Left renal cortex interstitium (tissue), 4 donors: ENCODE measurements around the gene HAUS6. TPM values are rescaled to one million over a fixed set of nuclear protein-coding genes. Genes with fewer than 3 reads are reported as not detected.
A peak's percentile ranks its signal among the peaks of the same experiment; 100 is the strongest.
"Not testable (repeated sequence)": the region's sequence is repeated elsewhere in the genome, so short reads cannot be mapped to it uniquely, and the experiment has no call there.

ENCODE experiments used
- DNase-seq, 4 donors: peaks; one replicate each; pipeline ENCODE4 v3.0.0-alpha.2; 2013; ENCODE audit warnings: low read depth in 4 of 4, low spot score in 2 of 4, missing footprints in 1 of 4
- polyA plus RNA-seq, 4 donors: library from polyadenylated mRNA; unstranded; fragments of 120-200 nt; gene quantifications; one replicate each; pipeline ENCODE4 v1.2.1, GENCODE V29; 2013; ENCODE audit not compliant: insufficient read length in 4 of 4

The HAUS6 gene
- polyA plus RNA-seq, 4 donors: 16.8 to 22.8 (median 19.0) TPM

DNA sequence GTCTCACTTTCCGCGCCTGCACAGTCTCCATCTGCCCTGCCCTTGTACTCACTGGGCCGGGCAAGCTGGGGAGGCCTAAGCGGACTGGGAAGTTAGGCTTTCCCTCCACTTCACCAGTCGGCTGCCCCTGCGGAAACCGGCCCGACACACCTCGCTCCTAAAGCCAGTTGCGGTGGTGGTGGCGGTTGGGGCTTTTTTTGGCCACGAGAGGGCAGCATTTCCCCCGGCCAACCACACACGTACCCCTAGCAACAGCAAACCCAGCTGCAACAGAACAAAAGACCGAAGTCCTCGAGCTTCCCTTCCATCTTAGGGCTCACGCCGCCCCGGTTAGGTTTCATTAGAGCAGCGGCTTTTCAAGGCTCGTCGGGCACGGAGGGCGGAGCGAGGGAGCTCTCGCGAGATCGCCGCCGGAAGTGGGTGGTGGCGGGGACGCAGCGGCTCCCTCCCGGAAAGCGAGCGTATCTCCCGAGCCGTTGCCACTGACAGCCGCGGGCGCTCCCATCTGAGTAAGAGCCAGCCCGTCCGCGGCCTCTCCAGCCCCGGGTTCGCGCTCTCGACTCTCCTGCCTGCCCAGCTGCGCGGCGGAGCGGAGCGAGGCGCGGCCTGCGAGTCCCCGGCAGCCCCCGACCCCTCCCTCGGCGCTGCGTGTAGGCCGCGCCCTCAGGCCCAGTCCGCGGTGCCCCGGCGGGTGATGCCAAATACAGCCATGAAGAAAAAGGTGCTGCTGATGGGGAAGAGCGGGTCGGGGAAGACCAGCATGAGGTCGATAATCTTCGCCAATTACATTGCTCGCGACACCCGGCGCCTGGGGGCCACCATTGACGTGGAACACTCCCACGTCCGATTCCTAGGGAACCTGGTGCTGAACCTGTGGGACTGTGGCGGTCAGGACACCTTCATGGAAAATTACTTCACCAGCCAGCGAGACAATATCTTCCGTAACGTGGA lies 53.5 kb downstream of the HAUS6 start, which contains the start of gene RRAGA:
TSS of gene RRAGA (plus strand) at position 462 of the 951 bp plus-strand sequence. CDS start at position 695, 233 bp downstream.
- peak; percentile 87 to 95 (median 92) for DNase-seq

DNA sequence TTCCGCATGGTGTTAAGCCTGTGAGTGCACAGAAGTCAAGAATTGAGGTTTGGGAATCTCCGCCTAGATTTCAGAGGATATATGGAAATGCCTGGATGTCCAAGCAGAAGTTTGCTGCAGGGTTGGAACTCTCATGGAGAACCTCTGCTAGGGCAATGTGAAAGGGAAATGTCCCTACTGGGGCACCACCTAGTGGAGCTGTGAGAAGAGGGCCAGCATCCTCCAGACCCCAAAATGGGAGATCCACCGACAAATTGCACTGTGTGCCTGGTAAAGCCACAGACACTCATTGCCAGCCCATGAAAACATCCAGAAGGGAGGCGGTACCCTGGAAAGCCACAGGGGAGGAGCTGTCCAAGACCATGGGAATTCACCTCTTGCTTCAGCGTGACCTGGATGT lies 66.1 kb downstream of the HAUS6 start:
- no peak for DNase-seq

DNA sequence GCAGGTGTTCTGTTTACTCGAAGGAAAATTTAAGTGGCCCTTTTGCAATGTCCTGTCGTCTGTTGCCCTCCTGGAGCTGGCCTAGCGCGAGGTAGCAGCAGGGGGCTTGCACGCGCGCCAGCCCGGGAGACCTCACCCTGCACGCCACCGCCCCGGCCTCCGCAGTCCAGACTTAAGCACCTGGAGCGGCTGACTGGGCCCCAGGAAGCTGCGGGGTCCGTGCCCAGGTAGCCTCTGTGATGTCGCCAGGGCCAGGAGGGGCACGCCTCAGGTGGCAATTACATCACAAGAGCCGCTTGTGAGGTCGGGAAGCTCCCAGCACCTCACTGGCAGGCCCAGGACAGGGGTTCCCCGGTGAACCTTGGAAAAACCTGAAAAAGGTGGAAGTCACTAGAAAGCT lies 69.7 kb downstream of the HAUS6 start, which contains the start of gene SAXO1:
TSS of gene SAXO1 (minus strand) at position 195 of the 400 bp plus-strand sequence. CDS start 301 bp downstream, outside the sequence.
- no peak for DNase-seq

- DNase-seq: no peak
Measured at GRCh38 chr9:19032406-19032805, 70.3 kb downstream of the HAUS6 start.

DNA sequence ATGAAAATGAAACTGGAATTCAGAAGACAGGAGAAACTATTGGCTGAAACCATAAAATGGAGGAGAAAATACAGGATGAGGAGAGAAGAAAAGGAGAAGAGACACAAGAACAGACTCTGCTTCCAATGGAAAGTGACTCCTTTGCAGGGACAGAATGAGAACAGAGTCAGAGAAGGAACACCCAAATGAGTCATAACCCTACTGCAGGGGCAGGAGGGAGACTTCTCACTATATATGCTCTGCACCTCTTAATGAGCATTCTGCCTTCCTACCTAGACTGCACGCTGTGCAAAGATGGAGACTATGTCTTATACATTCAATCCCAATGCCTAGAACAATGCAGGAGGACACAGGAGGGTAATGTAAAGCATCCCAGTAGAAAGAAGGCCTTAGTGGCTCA lies 71.8 kb downstream of the HAUS6 start:
- no peak for DNase-seq

DNA sequence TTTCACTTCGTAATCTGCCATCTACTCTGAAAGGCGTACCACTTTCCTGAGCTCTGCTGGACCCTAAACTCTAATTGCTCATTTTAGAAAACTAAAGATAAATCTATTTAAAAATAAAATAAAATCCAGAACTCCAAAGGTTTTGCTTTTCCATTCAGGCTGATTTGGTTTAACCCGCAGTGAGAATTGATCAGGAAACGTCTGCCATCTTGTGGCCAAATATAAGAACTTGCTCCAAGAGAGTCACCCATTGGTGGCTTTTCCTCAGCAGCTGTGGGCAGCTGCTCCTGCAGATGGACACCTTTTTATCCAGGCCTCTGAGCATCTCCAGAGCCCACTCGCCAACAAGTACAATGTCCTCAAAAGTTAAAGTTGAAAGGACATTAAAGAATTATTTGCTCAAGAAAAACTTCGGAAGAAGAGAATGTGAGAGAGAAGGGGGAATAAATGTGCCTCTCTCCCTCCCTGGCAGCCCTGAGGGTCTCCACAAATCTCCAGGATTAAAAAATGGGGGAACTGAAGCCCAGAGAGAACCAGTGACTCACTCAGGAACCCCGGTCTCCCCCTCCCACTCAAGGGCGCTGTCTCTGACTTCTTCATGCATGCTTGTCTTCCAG lies 73.8 kb downstream of the HAUS6 start:
- DNase-seq: peak in 2 of 4 donors; percentile 63 to 69

GRCh38 chr9:19027825-19028224 lies 74.9 kb downstream of the HAUS6 start:
- DNase-seq: no peak

DNA sequence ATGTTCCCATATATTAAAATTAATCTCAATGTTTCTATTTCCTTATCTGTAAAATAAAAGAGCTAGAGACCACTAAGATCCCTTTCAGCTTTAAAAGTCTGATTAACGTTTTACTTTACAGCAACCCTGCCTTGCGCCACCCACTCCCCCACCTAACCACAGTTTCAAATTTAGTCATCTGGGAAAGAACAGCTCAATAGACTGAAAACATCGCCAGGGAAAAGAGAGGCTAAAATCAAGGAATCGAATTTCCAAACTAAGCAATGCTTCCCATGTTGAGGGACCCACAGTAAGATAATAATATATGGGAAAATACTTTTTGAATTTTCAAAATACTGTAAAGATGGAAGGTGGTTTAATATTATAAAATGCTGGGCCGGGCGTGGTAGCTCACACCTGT lies 76.3 kb downstream of the HAUS6 start:
- DNase-seq: no peak

DNA sequence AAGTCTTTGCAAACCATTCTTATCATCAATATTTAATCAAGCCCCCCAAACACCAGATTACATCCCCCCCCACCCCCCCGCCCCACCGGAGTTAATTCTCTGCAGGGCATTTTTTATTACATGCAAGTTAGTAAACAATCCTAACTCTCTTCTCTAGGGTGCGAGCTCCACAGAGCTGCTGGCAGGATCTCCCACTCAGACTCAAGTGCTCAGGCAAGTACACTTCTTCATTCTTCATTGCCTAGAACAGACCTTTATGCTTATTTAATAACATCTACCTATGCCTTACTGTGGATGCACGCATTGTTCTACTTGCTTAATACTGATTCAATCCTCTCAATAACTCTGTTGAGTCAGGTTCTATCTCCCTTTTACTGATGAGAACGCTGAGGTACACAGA lies 79.6 kb downstream of the HAUS6 start:
- DNase-seq: no peak

GRCh38 chr9:19022206-19022605 lies 80.5 kb downstream of the HAUS6 start:
- DNase-seq: no peak

- not testable (repeated sequence) for DNase-seq
Measured at GRCh38 chr9:19021649-19022048, 81.1 kb downstream of the HAUS6 start.

GRCh38 chr9:19020886-19021455 lies 81.7 kb downstream of the HAUS6 start:
- DNase-seq: no peak

GRCh38 chr9:19018201-19018600 lies 84.5 kb downstream of the HAUS6 start:
- no peak for DNase-seq

- DNase-seq: no peak
Measured at GRCh38 chr9:19009391-19009965, 93.2 kb downstream of the HAUS6 start.

Other genes starting within 250 kb of the HAUS6 start
- under 1 TPM; 0.14 to 0.25 (median 0.23) TPM for gene SAXO1, start 69.7 kb downstream of the HAUS6 start, polyA plus RNA-seq
- 100 to 1,000 TPM in 3 of 4 donors, 10 to 100 TPM in 1; 89.4 to 125 (median 109) TPM for gene RRAGA, start 53.5 kb downstream of the HAUS6 start, polyA plus RNA-seq
- 100 to 1,000 TPM in 2 of 4 donors, 10 to 100 TPM in 2; 83.7 to 115 (median 95.1) TPM for gene PLIN2, start 24.6 kb upstream of the HAUS6 start, polyA plus RNA-seq
- 10 to 100 TPM; 38.6 to 57.0 (median 49.0) TPM for gene DENND4C, start 127.8 kb upstream of the HAUS6 start, polyA plus RNA-seq